ENCODE measurements around the gene ANKRD37. TPM values are rescaled to one million over a fixed set of nuclear protein-coding genes. Genes with fewer than 3 reads are reported as not detected.

ANKRD37 gene
- total and polyA plus RNA-seq, 9 of the 15 experiments (the other 6 are each of a cell fraction or from before 2014, with no cell fraction given), result 1.3 to 53.7 (median 3.6) TPM

- no TSS peak for BruUV-seq (replicated peaks)
- H3K4me1 ChIP-seq (replicated peaks in 1 of 2; ENCODE audit: control insufficient read depth in 2 of 2, insufficient read depth in 2 of 2, low read length in 2 of 2), result peaks cover 0 to 12% of the 10 kb centered on the region in 2 experiments; a peak in 3 of 5 replicates
- no peak overlapping the region for H3K27ac ChIP-seq (ENCODE audit: extremely low read depth, low read depth, low read length)
- no peak overlapping the region for H3K9ac ChIP-seq (ENCODE audit: insufficient read depth in 1 of 2, low read depth in 2 of 2, low read length in 2 of 2)
- ATAC-seq, result no peak
- no peak overlapping the region for H3K4me2 ChIP-seq (ENCODE audit: insufficient read depth, low read length)
- in situ Hi-C loops (cut with MboI) (no loop called here), intact Hi-C loops (cut with micrococcal nuclease) (no loop called here)
- ChIA-PET POLR2A (interaction anchor here (2.2 kb wide), 1 partner anchor 12 kb away, joined by 10 read pairs; no protein-coding TSS in a partner anchor), CTCF (ENCODE audit: low intra/inter-chr PET ratio) (no interaction called here)
- no peaks in the 10 kb centered on the region for H3K9me3 ChIP-seq (replicated peaks; ENCODE audit: control insufficient read depth, insufficient read depth, low read depth, low read length)
- no peaks in the 10 kb centered on the region for H3K79me2 ChIP-seq (ENCODE audit: control insufficient read depth, insufficient read depth, low read length)
- TF ChIP-seq RBM15 (IDR thresholded peaks at IDR 0.05; ENCODE audit: insufficient read depth, low read length) (no peak), CBX3 (IDR thresholded peaks at IDR 0.05; ENCODE audit: borderline replicate concordance in 1 of 2, low read length in 2 of 2) (no peak), SAP30 (IDR thresholded peaks at IDR 0.05; ENCODE audit: borderline replicate concordance, insufficient read depth, low read depth, low read length, poor library complexity, severe bottlenecking) (no peak), TFAP4 (CRISPR knock-in tag; IDR thresholded peaks at IDR 0.05; ENCODE audit: borderline replicate concordance) (no peak), ZNF449 (CRISPR knock-in tag; IDR thresholded peaks at IDR 0.05) (no peak), ZBTB26 (CRISPR knock-in tag; IDR thresholded peaks at IDR 0.05) (no peak), TCF7L2 (IDR thresholded peaks at IDR 0.05; ENCODE audit: low read depth, low read length) (no peak), TCF7 (IDR thresholded peaks at IDR 0.05; ENCODE audit: borderline replicate concordance) (no peak), KAT8 (IDR thresholded peaks at IDR 0.05; ENCODE audit: low read depth) (no peak), NFATC3 (IDR thresholded peaks at IDR 0.05) (no peak), FOXK2 (conservative IDR thresholded peaks at IDR 0.05 in 1 of 2, IDR thresholded peaks at IDR 0.05 in 1 of 2; ENCODE audit: low read depth in 2 of 2) (no peak), PTRF (tag; IDR thresholded peaks at IDR 0.05) (no peak)
- H3K36me3 ChIP-seq (ENCODE audit: control insufficient read depth, insufficient read depth, low read length), result peaks cover 4% of the 10 kb centered on the region; the same call in 1 of the 3 replicates
- no peaks in the 10 kb centered on the region for H4K20me1 ChIP-seq (replicated peaks; ENCODE audit: control insufficient read depth, insufficient read depth, low read length)
- WGBS (ENCODE audit: insufficient coverage, low coverage, missing lambda C conversion rate), result 54% methylated on average over 7 of the region's 7 CpGs
- H3K4me3 ChIP-seq, result no peak overlapping the region
- H3K27me3 ChIP-seq (ENCODE audit: control insufficient read depth in 2 of 2, insufficient read depth in 2 of 2, low read length in 2 of 2), result no peaks in the 10 kb centered on the region
- H2AFZ ChIP-seq (ENCODE audit: low read depth, low read length), result no peak overlapping the region
- no peak for DNase-seq (ENCODE audit: extremely low read depth in 1 of 4, low spot score in 3 of 4)
- no peaks in the 10 kb centered on the region for H3K9me1 ChIP-seq (ENCODE audit: control insufficient read depth, insufficient read depth, low read length)
- FAIRE-seq, result no peak
Observed at GRCh38 chr4:185374027-185374426, 22.6 kb upstream of the ANKRD37 start.

All from K562 (cell line).